Neural cell (in vitro differentiated cells): ENCODE measurements around the gene HAPLN2. TPM values are rescaled to one million over a fixed set of nuclear protein-coding genes. Genes with fewer than 3 reads are reported as not detected.
A peak's percentile ranks its signal among the peaks of the same experiment; 100 is the strongest.

ENCODE experiments used
- H2AFZ ChIP-seq: fragments of 200-600, 300-800 bp; sonication (generic), shearing (Covaris generic); 2 replicates; pipeline ENCODE4 v1.6.0; 2014; ENCODE audit warnings: low read depth, mild to moderate bottlenecking, antibody characterized with exemption, low read length, moderate library complexity
- H3F3A ChIP-seq: fragments of 200-600 bp; shearing (Covaris generic); 2 replicates; pipeline ENCODE4 v1.6.1; 2016; ENCODE audit warnings: mild to moderate bottlenecking, moderate library complexity, mixed read lengths, antibody characterized with exemption, low read length; ENCODE audit not compliant: insufficient read depth, poor library complexity, severe bottlenecking
- H3K27ac ChIP-seq: fragments of 200-600, 300-800 bp; sonication (generic), shearing (Covaris generic); 2 replicates; pipeline ENCODE4 v1.5.1; 2014; ENCODE audit warnings: mild to moderate bottlenecking, low read length, moderate library complexity
- H3K27me3 ChIP-seq: fragments of 300-800, 200-600 bp; sonication (generic), shearing (Covaris generic); 2 replicates; pipeline ENCODE4 v1.6.0; 2014; ENCODE audit warnings: mild to moderate bottlenecking, low read depth, low read length, moderate library complexity; ENCODE audit not compliant: insufficient read depth
- H3K36me3 ChIP-seq: fragments of 300-800, 200-600 bp; sonication (generic), shearing (Covaris generic); 2 replicates; pipeline ENCODE4 v1.5.1; 2014; ENCODE audit warnings: mild to moderate bottlenecking, antibody characterized with exemption, low read length, moderate library complexity; ENCODE audit not compliant: insufficient read depth
- H3K4me2 ChIP-seq: fragments of 300-800, 200-600 bp; sonication (generic), shearing (Covaris generic); 2 replicates; pipeline ENCODE4 v1.6.0; 2014; ENCODE audit warnings: mild to moderate bottlenecking, low read length
- H3K4me3 ChIP-seq: fragments of 300-800, 200-600 bp; sonication (generic), shearing (Covaris generic); 2 replicates; pipeline ENCODE4 v1.5.1; 2014; ENCODE audit warnings: mild to moderate bottlenecking, low read length, moderate library complexity
- H3K79me2 ChIP-seq: fragments of 200-600 bp; shearing (Covaris generic); replicated peaks from 2 replicates; pipeline ENCODE4 v1.6.0; 2014; ENCODE audit warnings: mild to moderate bottlenecking, low read length, moderate library complexity; ENCODE audit not compliant: insufficient read depth
- H3K9ac ChIP-seq: fragments of 300-800, 200-600 bp; sonication (generic), shearing (Covaris generic); 2 replicates; pipeline ENCODE4 v1.6.1; 2016; ENCODE audit warnings: mild to moderate bottlenecking, low read length, mixed read lengths
- H3K9me2 ChIP-seq: fragments of 200-600 bp; shearing (Covaris generic); 2 replicates; pipeline ENCODE4 v1.6.1; 2016; ENCODE audit warnings: mild to moderate bottlenecking, low read length, mixed read lengths; ENCODE audit not compliant: insufficient read depth
- H3K9me3 ChIP-seq: fragments of 200-600, 300-800 bp; sonication (generic), shearing (Covaris generic); 2 replicates; pipeline ENCODE4 v1.6.1; 2016; ENCODE audit warnings: mild to moderate bottlenecking, mixed run types, low read length, moderate library complexity, mixed read lengths
- H4K20me1 ChIP-seq: fragments of 200-600 bp; shearing (Covaris generic); 2 replicates; pipeline ENCODE4 v1.6.1; 2016; ENCODE audit warnings: mild to moderate bottlenecking, mixed run types; ENCODE audit not compliant: insufficient read depth
- EP300 ChIP-seq: fragments of 450-650 bp; conservative IDR thresholded peaks from 2 replicates; pipeline ENCODE4 v1.6.1; 2014; ENCODE audit warnings: antibody characterized with exemption, mild to moderate bottlenecking, moderate library complexity; ENCODE audit not compliant: poor library complexity, severe bottlenecking
- EZH2 ChIP-seq: fragments of 200-600, 300-800 bp; shearing (Covaris generic), sonication (generic); IDR thresholded peaks from 2 replicates; pipeline ENCODE4 v1.6.1; 2014; ENCODE audit warnings: antibody characterized with exemption, low read length, borderline replicate concordance, mild to moderate bottlenecking; ENCODE audit not compliant: insufficient read depth, poor library complexity, severe bottlenecking
- MXI1 ChIP-seq: fragments of 450-650 bp; conservative IDR thresholded peaks from 2 replicates; pipeline ENCODE4 v1.6.1; 2014; ENCODE audit warnings: antibody characterized with exemption, mild to moderate bottlenecking; ENCODE audit not compliant: poor library complexity, severe bottlenecking
- POLR2AphosphoS5 ChIP-seq: IDR thresholded peaks from 2 replicates; pipeline ENCODE4 v1.6.1; 2012
- RAD21 ChIP-seq: fragments of 450-650 bp; conservative IDR thresholded peaks from 2 replicates; pipeline ENCODE4 v1.6.1; 2014; ENCODE audit warnings: antibody characterized with exemption, mild to moderate bottlenecking, moderate library complexity
- REST ChIP-seq: IDR thresholded peaks from 2 replicates; pipeline ENCODE4 v1.6.1; 2012; ENCODE audit warnings: borderline replicate concordance
- SMC3 ChIP-seq: fragments of 450-650 bp; conservative IDR thresholded peaks from 2 replicates; pipeline ENCODE4 v1.6.1; 2014; ENCODE audit warnings: antibody characterized with exemption, mild to moderate bottlenecking, moderate library complexity; ENCODE audit not compliant: poor library complexity
- TAF1 ChIP-seq: IDR thresholded peaks from 2 replicates; pipeline ENCODE4 v1.6.1; 2012; ENCODE audit warnings: low read depth
- polyA plus RNA-seq: library from polyadenylated mRNA; depleted of rRNA; stranded (reverse); fragments of >200 nt; gene quantifications from 2 replicates; pipeline ENCODE4 v1.2.3, GENCODE V29; 2014
- TF ChIP-seq, protein P1 (sequence below): fragments of 450-650 bp; IDR thresholded peaks from 2 replicates; pipeline ENCODE4 v1.5.1; 2014; ENCODE audit warnings: antibody characterized with exemption, mild to moderate bottlenecking, moderate library complexity; ENCODE audit not compliant: poor library complexity, severe bottlenecking

The HAPLN2 gene
- polyA plus RNA-seq, 1 donor from 2014 or later = 22.9 TPM

GRCh38 chr1:156592158-156592909 lies 26.9 kb upstream of the HAPLN2 start:
- Histone ChIP-seq H2AFZ (peak overlapping the region; percentile 80), H3K9me2 (no peaks in the 10 kb centered on the region), H3K4me3 (peak overlapping the region; percentile 86), H3K27ac (peak overlapping the region; percentile 47), H3F3A (no peaks in the 10 kb centered on the region), H3K4me2 (peak overlapping the region; percentile 43), H3K9ac (peak overlapping the region; percentile 80), H3K79me2 (no peaks in the 10 kb centered on the region), H3K27me3 (no peaks in the 10 kb centered on the region), H4K20me1 (no peaks in the 10 kb centered on the region), H3K36me3 (no peaks in the 10 kb centered on the region), H3K9me3 (no peaks in the 10 kb centered on the region)
- no peak for TF ChIP-seq REST
- no peak for TF ChIP-seq EP300
- no peak for TF ChIP-seq SMC3
- TF ChIP-seq POLR2AphosphoS5 = no peak
- TF ChIP-seq EZH2 = no peak
- TF ChIP-seq, protein P1, sequence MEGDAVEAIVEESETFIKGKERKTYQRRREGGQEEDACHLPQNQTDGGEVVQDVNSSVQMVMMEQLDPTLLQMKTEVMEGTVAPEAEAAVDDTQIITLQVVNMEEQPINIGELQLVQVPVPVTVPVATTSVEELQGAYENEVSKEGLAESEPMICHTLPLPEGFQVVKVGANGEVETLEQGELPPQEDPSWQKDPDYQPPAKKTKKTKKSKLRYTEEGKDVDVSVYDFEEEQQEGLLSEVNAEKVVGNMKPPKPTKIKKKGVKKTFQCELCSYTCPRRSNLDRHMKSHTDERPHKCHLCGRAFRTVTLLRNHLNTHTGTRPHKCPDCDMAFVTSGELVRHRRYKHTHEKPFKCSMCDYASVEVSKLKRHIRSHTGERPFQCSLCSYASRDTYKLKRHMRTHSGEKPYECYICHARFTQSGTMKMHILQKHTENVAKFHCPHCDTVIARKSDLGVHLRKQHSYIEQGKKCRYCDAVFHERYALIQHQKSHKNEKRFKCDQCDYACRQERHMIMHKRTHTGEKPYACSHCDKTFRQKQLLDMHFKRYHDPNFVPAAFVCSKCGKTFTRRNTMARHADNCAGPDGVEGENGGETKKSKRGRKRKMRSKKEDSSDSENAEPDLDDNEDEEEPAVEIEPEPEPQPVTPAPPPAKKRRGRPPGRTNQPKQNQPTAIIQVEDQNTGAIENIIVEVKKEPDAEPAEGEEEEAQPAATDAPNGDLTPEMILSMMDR = no peak
- no peak for TF ChIP-seq RAD21
- no peak for TF ChIP-seq MXI1
- no peak for TF ChIP-seq TAF1

GRCh38 chr1:156592910-156593660 lies 26.1 kb upstream of the HAPLN2 start:
- H4K20me1 ChIP-seq = no peaks in the 10 kb centered on the region
- H3K27ac ChIP-seq = peak overlapping the region; percentile 84
- H3K9me3 ChIP-seq = no peaks in the 10 kb centered on the region
- peak overlapping the region; percentile 17 for H3K9ac ChIP-seq
- TF ChIP-seq EZH2 = no peak
- TF ChIP-seq SMC3 = no peak
- no peak for TF ChIP-seq EP300
- no peak for TF ChIP-seq POLR2AphosphoS5
- no peak for TF ChIP-seq MXI1
- TF ChIP-seq, protein P1 = no peak
- no peak for TF ChIP-seq TAF1
- no peak for TF ChIP-seq REST
- TF ChIP-seq RAD21 = no peak
- no peaks in the 10 kb centered on the region for H3K27me3 ChIP-seq
- no peaks in the 10 kb centered on the region for H3K9me2 ChIP-seq
- no peaks in the 10 kb centered on the region for H3F3A ChIP-seq
- no peaks in the 10 kb centered on the region for H3K79me2 ChIP-seq
- H3K36me3 ChIP-seq = no peaks in the 10 kb centered on the region
- peak overlapping the region; percentile 43 for H3K4me2 ChIP-seq
- no peak overlapping the region for H2AFZ ChIP-seq
- peak overlapping the region; percentile 86 for H3K4me3 ChIP-seq
